ENCODE data around the gene MAPK8IP3.

DNA sequence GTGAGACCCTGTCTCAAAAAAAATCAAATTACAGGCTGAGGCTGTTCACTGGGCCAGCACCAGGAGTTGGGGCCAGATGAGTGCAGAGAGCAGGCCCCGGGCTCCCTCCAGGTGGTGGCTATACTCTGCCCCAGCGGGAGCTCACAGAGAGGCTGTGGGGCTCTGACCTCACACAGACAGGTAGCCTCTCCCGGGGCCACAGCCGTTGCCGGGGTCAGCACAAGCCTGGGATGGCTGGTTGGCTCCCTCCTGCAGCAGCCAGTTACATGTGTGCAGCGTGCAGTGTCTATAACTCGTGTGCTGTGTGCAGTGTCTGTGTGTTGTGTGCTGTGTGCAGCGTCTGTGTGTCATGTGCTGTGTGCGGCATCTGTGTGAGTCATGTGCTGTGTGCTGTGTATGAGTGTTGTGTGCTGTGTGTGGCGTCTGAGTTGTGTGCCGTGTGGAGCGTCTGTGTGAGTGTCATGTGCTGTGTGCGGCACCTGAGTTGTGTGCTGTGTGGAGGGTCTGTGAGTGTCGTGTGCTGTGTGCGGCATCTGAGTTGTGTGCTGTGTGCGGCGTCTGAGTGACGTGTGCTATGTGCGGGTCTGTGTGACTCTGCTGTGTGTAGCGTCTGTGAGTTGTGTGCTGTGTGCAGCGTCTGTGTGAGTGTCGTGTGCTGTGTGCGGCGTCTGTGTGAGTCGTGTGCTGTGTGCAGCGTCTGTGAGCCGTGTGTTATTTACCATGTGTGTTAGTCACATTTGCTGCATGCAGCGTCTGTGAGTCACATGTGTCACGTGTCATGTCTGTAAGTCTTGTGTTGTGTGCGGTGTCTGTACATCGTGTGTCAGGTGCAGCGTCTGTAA, 20.9 kb downstream of the MAPK8IP3 start:
- no peak for TF ChIP-seq EZH2 (IDR thresholded peaks at IDR 0.05; ENCODE audit: low read length, unreplicated experiment)
- TF ChIP-seq, protein P1, sequence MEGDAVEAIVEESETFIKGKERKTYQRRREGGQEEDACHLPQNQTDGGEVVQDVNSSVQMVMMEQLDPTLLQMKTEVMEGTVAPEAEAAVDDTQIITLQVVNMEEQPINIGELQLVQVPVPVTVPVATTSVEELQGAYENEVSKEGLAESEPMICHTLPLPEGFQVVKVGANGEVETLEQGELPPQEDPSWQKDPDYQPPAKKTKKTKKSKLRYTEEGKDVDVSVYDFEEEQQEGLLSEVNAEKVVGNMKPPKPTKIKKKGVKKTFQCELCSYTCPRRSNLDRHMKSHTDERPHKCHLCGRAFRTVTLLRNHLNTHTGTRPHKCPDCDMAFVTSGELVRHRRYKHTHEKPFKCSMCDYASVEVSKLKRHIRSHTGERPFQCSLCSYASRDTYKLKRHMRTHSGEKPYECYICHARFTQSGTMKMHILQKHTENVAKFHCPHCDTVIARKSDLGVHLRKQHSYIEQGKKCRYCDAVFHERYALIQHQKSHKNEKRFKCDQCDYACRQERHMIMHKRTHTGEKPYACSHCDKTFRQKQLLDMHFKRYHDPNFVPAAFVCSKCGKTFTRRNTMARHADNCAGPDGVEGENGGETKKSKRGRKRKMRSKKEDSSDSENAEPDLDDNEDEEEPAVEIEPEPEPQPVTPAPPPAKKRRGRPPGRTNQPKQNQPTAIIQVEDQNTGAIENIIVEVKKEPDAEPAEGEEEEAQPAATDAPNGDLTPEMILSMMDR (conservative IDR thresholded peaks at IDR 0.05; ENCODE audit: low read depth, low read length), result no peak
- no peak for TF ChIP-seq EZH2phosphoT487 (IDR thresholded peaks at IDR 0.05; ENCODE audit: borderline replicate concordance, low read length)
